ENCODE data around the gene EPHA8.

EPHA8 gene

DNA sequence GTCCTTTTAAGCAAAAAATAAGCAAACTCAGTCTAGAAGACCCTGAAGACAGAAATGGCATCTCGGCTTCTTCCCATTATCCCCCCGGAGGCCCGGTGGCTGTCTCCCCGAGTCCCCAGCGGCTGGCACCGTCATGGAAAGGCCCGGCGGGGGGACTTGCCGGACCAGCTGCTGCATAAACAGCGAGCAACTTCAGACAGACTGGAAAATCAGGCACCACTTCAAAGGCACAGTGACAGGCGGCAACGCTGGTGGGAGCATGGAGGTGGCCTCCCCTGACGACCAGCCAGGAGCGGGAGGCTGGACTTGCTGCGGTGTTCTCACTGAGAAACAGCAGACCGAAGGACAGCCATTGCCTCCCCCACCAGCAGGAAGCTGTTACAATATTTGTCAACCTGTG, 54.8 kb downstream of the EPHA8 start:
- no peak overlapping the region for H3K4me3 Mint-ChIP-seq
- H3K4me1 Mint-ChIP-seq (ENCODE audit: low read depth): no peaks in the 10 kb centered on the region
- no peaks in the 10 kb centered on the region for H3K9me3 Mint-ChIP-seq
- H3K27ac Mint-ChIP-seq: no peak overlapping the region
- H3K27me3 Mint-ChIP-seq: peaks cover 50% of the 10 kb centered on the region
- no peaks in the 10 kb centered on the region for H3K36me3 Mint-ChIP-seq (ENCODE audit: low read depth)
- intact Hi-C loops (cut with micrococcal nuclease): no loop called here

DNA sequence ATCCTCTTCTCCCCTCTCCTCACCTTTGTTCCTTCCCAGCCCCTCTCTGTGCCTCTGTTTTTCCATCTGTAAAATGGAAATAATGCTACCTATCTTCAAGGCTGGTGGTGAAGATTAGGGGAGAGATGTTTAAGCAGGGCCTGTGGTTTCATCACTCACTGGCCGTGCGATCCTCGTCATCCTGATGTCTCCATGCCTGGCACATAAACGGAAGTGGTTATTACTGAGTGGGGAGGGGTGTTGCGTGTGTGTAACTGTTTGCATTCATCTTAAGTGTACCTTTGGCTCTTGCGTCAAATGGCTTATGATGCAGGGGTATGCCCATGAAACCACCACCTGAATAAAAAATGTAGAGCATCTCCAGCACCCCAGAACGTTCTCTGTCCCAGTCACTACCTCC, 56.0 kb downstream of the EPHA8 start:
- no peaks in the 10 kb centered on the region for H3K9me3 Mint-ChIP-seq

GRCh38 chr1:22619798-22620197, 56.5 kb downstream of the EPHA8 start:
- no peak overlapping the region for H3K4me3 Mint-ChIP-seq
- no peaks in the 10 kb centered on the region for H3K9me3 Mint-ChIP-seq
- no peaks in the 10 kb centered on the region for H3K4me1 Mint-ChIP-seq (ENCODE audit: low read depth)
- intact Hi-C loops (cut with micrococcal nuclease): no loop called here
- peaks cover 48% of the 10 kb centered on the region for H3K27me3 Mint-ChIP-seq
- no peaks in the 10 kb centered on the region for H3K36me3 Mint-ChIP-seq (ENCODE audit: low read depth)
- no peak overlapping the region for H3K27ac Mint-ChIP-seq

More for the DNA sequence above, 56.0 kb downstream of the EPHA8 start:
- intact Hi-C loops (cut with micrococcal nuclease): no loop called here
- Mint-ChIP-seq H3K4me3 (no peak overlapping the region), H3K27ac (no peak overlapping the region), H3K27me3 (peaks cover 48% of the 10 kb centered on the region), H3K4me1 (ENCODE audit: low read depth) (no peaks in the 10 kb centered on the region), H3K36me3 (ENCODE audit: low read depth) (no peaks in the 10 kb centered on the region)

DNA sequence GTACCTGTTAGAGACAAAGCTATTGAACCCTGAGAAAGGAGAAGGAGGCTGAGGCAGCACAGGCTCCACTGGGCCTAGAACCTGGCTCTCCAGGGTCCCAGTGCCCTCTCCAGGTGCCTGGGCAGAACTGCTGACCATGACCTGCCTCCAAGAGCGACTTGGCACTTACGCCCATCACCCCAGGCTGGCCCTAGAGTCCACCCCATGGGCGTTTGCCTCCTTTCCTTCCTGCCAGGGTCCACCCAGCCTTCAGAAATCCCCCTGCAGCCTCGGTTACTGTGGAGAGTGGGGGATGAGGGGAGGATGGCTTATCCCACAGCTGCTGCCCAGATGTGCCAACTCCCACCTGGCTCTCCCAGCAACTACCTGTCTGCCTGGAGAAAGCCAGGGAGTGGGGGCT, 58.5 kb downstream of the EPHA8 start:
- H3K27me3 Mint-ChIP-seq: peaks cover 48% of the 10 kb centered on the region
- intact Hi-C loops (cut with micrococcal nuclease): no loop called here

DNA sequence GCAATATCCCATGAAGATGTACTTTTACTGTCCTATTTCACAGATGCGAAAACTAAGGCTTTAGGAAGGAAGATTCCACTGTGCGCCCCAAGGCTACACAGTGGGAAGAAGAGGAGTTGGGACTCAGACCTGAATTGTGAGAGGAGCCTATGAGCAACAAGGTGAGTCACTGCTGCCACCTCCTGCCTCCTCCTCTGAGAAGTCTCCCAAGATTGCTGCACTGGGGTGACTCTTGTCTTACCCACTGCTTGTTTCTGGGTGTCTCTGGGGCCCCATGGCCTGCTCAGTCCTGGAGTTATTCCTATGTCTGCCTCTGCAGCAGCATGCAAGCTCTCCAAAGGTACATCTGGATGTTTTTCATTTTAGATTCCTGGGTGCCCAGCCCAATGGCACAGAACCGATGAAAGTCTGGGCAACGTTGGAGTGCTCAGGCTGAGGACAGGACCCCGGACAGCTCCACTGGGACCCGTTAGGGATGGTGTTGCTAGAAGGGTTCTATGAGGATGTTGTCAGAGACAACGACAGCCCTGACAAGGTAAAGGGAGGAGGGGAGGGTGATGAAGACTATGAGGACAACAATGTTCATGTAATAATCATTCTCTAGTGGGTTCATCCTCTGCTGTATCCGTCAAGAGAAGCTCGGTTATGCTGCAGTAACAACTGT, 62.1 kb downstream of the EPHA8 start:
- Mint-ChIP-seq H3K9me3 (no peaks in the 10 kb centered on the region), H3K27me3 (peaks cover 57% of the 10 kb centered on the region), H3K4me1 (ENCODE audit: low read depth) (peaks cover 23% of the 10 kb centered on the region), H3K36me3 (ENCODE audit: low read depth) (no peaks in the 10 kb centered on the region), H3K4me3 (no peak overlapping the region), H3K27ac (no peak overlapping the region)
- intact Hi-C loops (cut with micrococcal nuclease): no loop called here

More for the DNA sequence above, 58.5 kb downstream of the EPHA8 start:
- H3K4me3 Mint-ChIP-seq: no peak overlapping the region
- no peaks in the 10 kb centered on the region for H3K36me3 Mint-ChIP-seq (ENCODE audit: low read depth)
- peaks cover 9% of the 10 kb centered on the region for H3K4me1 Mint-ChIP-seq (ENCODE audit: low read depth)
- no peak overlapping the region for H3K27ac Mint-ChIP-seq
- H3K9me3 Mint-ChIP-seq: no peaks in the 10 kb centered on the region

- H3K9me3 Mint-ChIP-seq: no peaks in the 10 kb centered on the region
- intact Hi-C loops (cut with micrococcal nuclease): no loop called here
- peaks cover 63% of the 10 kb centered on the region for H3K27me3 Mint-ChIP-seq
- H3K4me1 Mint-ChIP-seq (ENCODE audit: low read depth): peaks cover 25% of the 10 kb centered on the region
- H3K4me3 Mint-ChIP-seq: no peak overlapping the region
- H3K36me3 Mint-ChIP-seq (ENCODE audit: low read depth): no peaks in the 10 kb centered on the region
- peak overlapping the region; percentile 12 for H3K27ac Mint-ChIP-seq
Observed at GRCh38 chr1:22626237-22627157, 63.2 kb downstream of the EPHA8 start.

DNA sequence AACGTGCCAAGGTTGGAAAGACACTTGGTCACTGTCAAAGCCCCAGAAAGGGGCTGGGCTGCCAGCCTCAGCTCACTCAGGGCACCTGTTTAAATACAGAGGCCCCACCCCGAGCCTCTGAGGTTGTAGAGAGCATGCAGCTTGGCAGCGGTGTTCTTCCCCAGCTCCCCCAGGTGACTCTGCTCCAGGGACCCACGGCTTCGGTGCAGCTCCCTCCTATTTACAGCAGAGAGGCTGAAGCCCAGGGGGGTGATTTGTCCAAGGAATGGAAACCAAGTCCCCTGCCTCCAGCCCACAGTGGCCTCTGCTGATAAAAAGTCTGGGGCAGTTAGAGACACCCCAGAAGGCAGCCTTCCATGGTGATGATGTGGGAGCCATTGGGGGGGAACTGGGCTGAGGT, 64.0 kb downstream of the EPHA8 start:
- Mint-ChIP-seq H3K9me3 (no peaks in the 10 kb centered on the region), H3K36me3 (ENCODE audit: low read depth) (no peaks in the 10 kb centered on the region), H3K27me3 (peaks cover 59% of the 10 kb centered on the region), H3K4me1 (ENCODE audit: low read depth) (peaks cover 25% of the 10 kb centered on the region), H3K27ac (peak overlapping the region; percentile 12), H3K4me3 (no peak overlapping the region)
- intact Hi-C loops (cut with micrococcal nuclease): no loop called here

DNA sequence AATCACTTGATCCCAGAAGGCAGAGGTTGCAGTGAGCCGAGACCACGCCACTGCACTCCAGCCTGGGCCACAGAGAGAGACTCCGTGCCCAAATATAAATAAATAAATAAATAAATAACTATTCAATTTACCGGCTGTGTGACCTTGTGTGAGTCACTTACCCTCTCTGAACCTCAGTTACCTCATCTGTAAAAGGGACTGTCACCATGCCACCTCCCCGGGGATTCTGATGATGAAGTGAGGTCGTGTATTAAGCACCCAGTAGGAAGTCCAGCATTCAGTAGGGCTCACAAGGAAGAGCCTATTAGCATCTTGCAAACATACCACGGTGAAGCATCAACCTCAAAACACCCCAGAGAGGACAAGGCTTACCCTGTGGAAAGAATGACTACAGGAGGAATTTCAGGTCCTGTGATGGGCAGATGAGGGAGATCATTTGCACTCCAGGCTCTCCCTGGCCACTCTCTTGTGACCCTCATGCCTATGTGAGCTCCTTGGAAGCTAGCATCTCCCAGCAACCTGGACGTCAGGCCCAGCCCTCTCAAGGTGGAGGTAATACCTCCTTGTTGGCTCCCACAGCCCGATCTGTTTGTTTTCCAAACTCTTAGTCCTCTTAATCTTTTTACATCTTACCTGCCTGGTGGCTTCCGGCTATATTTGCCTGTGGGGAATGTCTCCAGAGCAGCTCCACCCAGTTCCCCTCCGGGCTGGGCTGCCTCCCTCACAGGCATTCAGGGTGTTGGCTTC, 65.6 kb downstream of the EPHA8 start:
- intact Hi-C loops (cut with micrococcal nuclease): no loop called here
- Mint-ChIP-seq H3K9me3 (no peaks in the 10 kb centered on the region), H3K27me3 (peaks cover 71% of the 10 kb centered on the region), H3K4me3 (no peak overlapping the region), H3K4me1 (ENCODE audit: low read depth) (peaks cover 32% of the 10 kb centered on the region), H3K36me3 (ENCODE audit: low read depth) (no peaks in the 10 kb centered on the region), H3K27ac (no peak overlapping the region)

GRCh38 chr1:22629886-22630285, 66.6 kb downstream of the EPHA8 start:
- no peaks in the 10 kb centered on the region for H3K9me3 Mint-ChIP-seq
- intact Hi-C loops (cut with micrococcal nuclease): no loop called here
- peaks cover 74% of the 10 kb centered on the region for H3K27me3 Mint-ChIP-seq

DNA sequence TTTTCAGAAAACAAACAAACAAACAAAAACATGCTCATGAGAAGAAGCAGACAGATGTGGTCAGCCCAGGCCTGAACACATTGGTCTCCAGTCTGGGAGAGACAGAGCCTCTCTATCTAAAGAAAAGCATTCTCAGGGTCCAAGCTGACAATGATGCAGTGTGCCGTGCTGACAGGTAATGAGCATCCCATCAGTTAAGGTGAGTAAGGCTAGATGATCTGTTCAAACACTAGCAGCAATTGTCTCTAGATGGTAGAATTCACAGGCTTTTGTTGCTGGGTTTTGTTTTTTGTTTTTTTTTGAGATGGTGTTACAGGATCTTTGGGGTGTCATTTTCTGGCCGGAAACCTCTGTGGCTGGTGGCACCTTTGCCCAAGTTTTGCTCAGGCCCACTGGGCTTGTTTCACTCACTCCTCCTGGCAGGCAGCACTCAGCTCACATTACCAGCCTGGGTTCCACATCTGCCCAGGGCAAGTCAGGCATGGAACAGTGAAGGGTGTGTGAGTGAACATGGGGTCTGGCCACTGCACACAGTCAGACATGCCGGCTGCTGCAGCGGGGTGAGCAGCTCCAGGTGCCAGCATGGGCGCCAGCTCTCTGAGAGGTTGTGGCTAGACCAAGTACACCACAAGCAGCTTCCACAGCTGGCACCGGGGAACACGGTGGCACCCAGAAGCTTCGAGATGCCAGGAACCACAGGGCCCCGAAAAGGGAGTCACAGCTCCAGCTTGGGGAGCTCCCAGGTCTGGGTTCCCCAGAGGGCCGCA, 70.6 kb downstream of the EPHA8 start:
- intact Hi-C loops (cut with micrococcal nuclease): no loop called here
- Mint-ChIP-seq H3K9me3 (no peaks in the 10 kb centered on the region), H3K27ac (peak overlapping the region; percentile 3)

More at GRCh38 chr1:22629886-22630285, 66.6 kb downstream of the EPHA8 start:
- peaks cover 41% of the 10 kb centered on the region for H3K4me1 Mint-ChIP-seq (ENCODE audit: low read depth)
- no peak overlapping the region for H3K27ac Mint-ChIP-seq
- no peaks in the 10 kb centered on the region for H3K36me3 Mint-ChIP-seq (ENCODE audit: low read depth)
- no peak overlapping the region for H3K4me3 Mint-ChIP-seq

DNA sequence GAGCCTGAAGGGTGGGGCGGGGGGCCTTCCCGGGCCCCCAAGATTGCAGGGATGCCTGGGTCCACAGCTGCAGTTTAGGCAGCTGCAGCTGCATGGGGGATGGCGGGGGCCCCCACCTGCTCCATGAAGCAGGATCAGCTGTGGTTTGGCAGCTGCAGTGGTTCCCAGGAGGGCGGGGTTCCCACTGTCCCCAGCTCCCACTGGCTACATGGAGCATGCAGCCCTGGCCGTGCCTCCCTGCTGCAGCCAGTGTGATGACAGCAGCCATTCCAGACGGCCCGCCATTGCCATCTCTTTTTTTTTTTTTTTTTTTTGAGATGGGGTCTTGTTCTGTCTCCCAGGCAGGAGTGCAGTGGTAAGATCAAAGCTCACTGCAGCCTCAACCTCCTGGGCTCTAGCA, 72.1 kb downstream of the EPHA8 start:
- H3K27me3 Mint-ChIP-seq: peaks cover 37% of the 10 kb centered on the region

More for the DNA sequence above, 70.6 kb downstream of the EPHA8 start:
- H3K4me1 Mint-ChIP-seq (ENCODE audit: low read depth): peaks cover 64% of the 10 kb centered on the region
- H3K4me3 Mint-ChIP-seq: no peak overlapping the region
- H3K27me3 Mint-ChIP-seq: peaks cover 47% of the 10 kb centered on the region
- peaks cover 27% of the 10 kb centered on the region for H3K36me3 Mint-ChIP-seq (ENCODE audit: low read depth)

GRCh38 chr1:22636353-22636752, 73.1 kb downstream of the EPHA8 start, which contains the start of gene C1QA:
Gene C1QA, plus strand, starts transcription at chr1:22636628. Its CDS starts 989 bp downstream, at chr1:22637617.
- Mint-ChIP-seq H3K27ac (peak within 1 kb of the TSS; percentile 72), H3K4me1 (ENCODE audit: low read depth) (peaks cover 64% of the 10 kb centered on the region), H3K9me3 (no peaks in the 10 kb centered on the region), H3K36me3 (ENCODE audit: low read depth) (peaks cover 51% of the 10 kb centered on the region), H3K4me3 (peak within 1 kb of the TSS; percentile 79), H3K27me3 (peaks cover 30% of the 10 kb centered on the region)
- intact Hi-C loops (cut with micrococcal nuclease): no loop called here

More for the DNA sequence above, 72.1 kb downstream of the EPHA8 start:
- no peaks in the 10 kb centered on the region for H3K9me3 Mint-ChIP-seq
- peaks cover 58% of the 10 kb centered on the region for H3K4me1 Mint-ChIP-seq (ENCODE audit: low read depth)
- peak overlapping the region; percentile 72 for H3K27ac Mint-ChIP-seq
- H3K4me3 Mint-ChIP-seq: no peak overlapping the region
- H3K36me3 Mint-ChIP-seq (ENCODE audit: low read depth): peaks cover 43% of the 10 kb centered on the region
- intact Hi-C loops (cut with micrococcal nuclease): no loop called here

DNA sequence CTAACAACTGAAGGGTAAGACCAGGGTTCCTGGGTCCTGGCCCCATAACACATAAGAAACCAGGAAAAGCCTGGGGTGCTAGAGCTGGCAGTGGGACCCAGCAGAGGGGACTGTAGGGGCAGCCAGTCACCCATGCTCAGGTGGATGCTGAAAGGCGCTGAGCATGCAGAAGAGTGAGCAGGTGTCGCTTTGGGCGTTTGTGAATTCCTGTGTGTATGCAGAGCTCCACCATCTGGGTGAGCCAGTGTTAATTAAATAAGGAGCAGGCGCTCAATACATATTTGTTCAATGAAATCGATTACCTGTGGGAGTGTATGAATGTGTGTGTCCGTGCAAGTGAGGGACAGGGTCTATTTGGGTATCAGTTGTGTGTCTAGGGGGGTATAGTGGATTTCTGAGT, 73.6 kb downstream of the EPHA8 start:
- H3K4me3 Mint-ChIP-seq: peak overlapping the region; percentile 79
- intact Hi-C loops (cut with micrococcal nuclease): no loop called here
- H3K27me3 Mint-ChIP-seq: peaks cover 30% of the 10 kb centered on the region
- H3K9me3 Mint-ChIP-seq: no peaks in the 10 kb centered on the region
- peaks cover 69% of the 10 kb centered on the region for H3K4me1 Mint-ChIP-seq (ENCODE audit: low read depth)
- H3K36me3 Mint-ChIP-seq (ENCODE audit: low read depth): peaks cover 55% of the 10 kb centered on the region
- peak overlapping the region; percentile 72 for H3K27ac Mint-ChIP-seq

Measured in dendritic cell treated with granulocyte-macrophage colony-stimulating factor and Interleukin-4, amounts not matched to agents 40 ng/mL and 50 ng/mL, for 4 days (primary cell).